Astrocyte (in vitro differentiated cells and primary cell): ENCODE data around the gene NELFB. TPM values are rescaled to one million over a fixed set of nuclear protein-coding genes. Genes with fewer than 3 reads are reported as not detected.
A peak's percentile ranks its signal among the peaks of the same experiment; 100 is the strongest.

Experiments used
- DNase-seq: peaks from one replicate; pipeline ENCODE4 v3.0.0-alpha.2; 2010; ENCODE audit warnings: low read depth
- FAIRE-seq: peaks from 2 replicates; lab custom pipeline; 2011; peaks lifted over from hg19 to GRCh38; lab: Jason Lieb, UNC
- H2AFZ ChIP-seq: 2 replicates; pipeline ENCODE4 v1.6.0; 2012; ENCODE audit warnings: low read depth, low read length, inconsistent platforms
- H3K27ac ChIP-seq: 2 replicates; pipeline ENCODE4 v1.5.1; 2011; ENCODE audit warnings: low read depth, low read length, inconsistent platforms
- H3K27me3 ChIP-seq: 2 replicates; pipeline ENCODE4 v1.6.0; 2011; ENCODE audit warnings: low read length, inconsistent platforms; ENCODE audit not compliant: insufficient read depth
- H3K36me3 ChIP-seq: 2 replicates; pipeline ENCODE4 v1.5.1; 2011; ENCODE audit warnings: low read length, inconsistent platforms; ENCODE audit not compliant: insufficient read depth
- H3K4me1 ChIP-seq: 2 replicates; pipeline ENCODE4 v1.5.1; 2011; ENCODE audit warnings: low read length, inconsistent platforms; ENCODE audit not compliant: insufficient read depth
- H3K4me2 ChIP-seq: 2 replicates; pipeline ENCODE4 v1.6.0; 2012; ENCODE audit warnings: low read length, inconsistent platforms
- H3K4me3 ChIP-seq: 2 replicates; pipeline ENCODE4 v1.5.1; 2011; ENCODE audit warnings: low read depth, mild to moderate bottlenecking, low read length, inconsistent platforms; ENCODE audit not compliant: insufficient read depth
- H3K79me2 ChIP-seq: 2 replicates; pipeline ENCODE4 v1.6.0; 2012; ENCODE audit warnings: mild to moderate bottlenecking, low read length, inconsistent platforms; ENCODE audit not compliant: insufficient read depth
- H3K9ac ChIP-seq: 2 replicates; pipeline ENCODE4 v1.6.0; 2012; ENCODE audit warnings: mild to moderate bottlenecking, low read length, inconsistent platforms
- H3K9me3 ChIP-seq: 2 replicates; pipeline ENCODE4 v1.5.1; 2012; ENCODE audit warnings: low read depth, mild to moderate bottlenecking, low read length, inconsistent platforms; ENCODE audit not compliant: insufficient read depth
- H4K20me1 ChIP-seq: 2 replicates; pipeline ENCODE4 v1.6.0; 2012; ENCODE audit warnings: low read length, inconsistent platforms; ENCODE audit not compliant: insufficient read depth
- H3K27ac Mint-ChIP-seq: one replicate; pipeline ENCODE4 v1.8.0; 2021; ENCODE audit warnings: mild to moderate bottlenecking, mixed read lengths; ENCODE audit not compliant: unreplicated experiment
- H3K27me3 Mint-ChIP-seq: one replicate; pipeline ENCODE4 v1.8.0; 2021; ENCODE audit warnings: low read depth, mixed read lengths; ENCODE audit not compliant: unreplicated experiment
- H3K36me3 Mint-ChIP-seq: one replicate; pipeline ENCODE4 v1.8.0; 2021; ENCODE audit warnings: low read depth, mixed read lengths; ENCODE audit not compliant: unreplicated experiment
- H3K4me1 Mint-ChIP-seq: one replicate; pipeline ENCODE4 v1.8.0; 2021; ENCODE audit warnings: low read depth, mixed read lengths; ENCODE audit not compliant: unreplicated experiment
- H3K4me3 Mint-ChIP-seq: one replicate; pipeline ENCODE4 v1.8.0; 2021; ENCODE audit warnings: mild to moderate bottlenecking, moderate library complexity, mixed read lengths; ENCODE audit not compliant: unreplicated experiment
- H3K9me3 Mint-ChIP-seq: one replicate; pipeline ENCODE4 v1.8.0; 2021; ENCODE audit warnings: mild to moderate bottlenecking, mixed read lengths; ENCODE audit not compliant: unreplicated experiment
- EZH2 ChIP-seq: IDR thresholded peaks from 2 replicates; pipeline ENCODE4 v1.6.1; 2012; ENCODE audit warnings: mild to moderate bottlenecking, low read length, inconsistent platforms; ENCODE audit not compliant: insufficient read depth
- total RNA-seq: library from RNA; stranded (reverse); gene quantifications from 2 replicates; pipeline ENCODE4 v1.2.1, GENCODE V29; 2021
- TF ChIP-seq, protein P1 (sequence below): IDR thresholded peaks from 2 replicates; pipeline ENCODE4 v1.5.1; 2011; ENCODE audit warnings: low read depth, mild to moderate bottlenecking, inconsistent platforms, low read length, moderate library complexity; ENCODE audit not compliant: insufficient read depth

NELFB gene
- total RNA-seq, 1 donor from 2014 or later = 48.9 TPM

DNA sequence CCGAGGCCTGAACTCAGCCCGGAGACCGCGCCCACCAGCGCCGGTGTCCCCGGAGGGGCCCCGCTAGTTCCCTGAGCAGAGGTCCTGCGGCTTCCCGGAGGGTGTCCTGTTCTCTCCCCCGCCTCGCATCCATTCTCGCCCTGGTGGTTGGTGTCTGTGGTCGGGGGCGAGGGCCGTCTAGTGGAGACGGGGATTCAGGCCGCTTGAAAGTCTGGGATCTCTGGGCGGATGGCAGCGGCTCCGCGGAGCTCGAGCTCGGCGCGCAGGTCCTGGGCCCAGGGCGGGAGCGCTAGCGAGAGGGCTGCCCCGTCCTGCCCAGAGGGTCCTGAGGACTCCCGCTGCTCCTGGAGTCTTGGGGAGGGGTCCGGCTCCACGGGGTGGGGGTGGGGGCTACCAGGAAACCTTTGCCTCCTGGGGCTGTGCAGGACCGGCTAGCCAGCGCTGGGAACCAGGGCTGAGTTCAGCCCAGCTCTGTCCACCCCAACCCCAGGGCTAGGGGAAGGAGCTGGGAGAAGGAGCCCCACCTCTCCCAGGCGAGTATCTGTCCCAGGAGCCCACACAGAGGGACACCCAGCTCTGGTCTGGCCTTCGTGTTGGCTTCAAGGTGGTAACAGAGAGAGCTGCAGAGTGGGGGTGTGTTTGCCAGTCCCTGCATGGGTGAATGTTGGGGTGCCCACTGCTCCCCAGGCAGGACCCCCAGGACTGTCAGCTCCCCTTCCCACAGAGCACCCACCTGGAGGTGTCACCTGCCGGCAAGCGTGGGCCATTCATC lies 26.4 kb downstream of the NELFB start:
- no peak for DNase-seq
- H3K27ac Mint-ChIP-seq = no peak overlapping the region
- TF ChIP-seq EZH2 = no peak
- TF ChIP-seq, protein P1, sequence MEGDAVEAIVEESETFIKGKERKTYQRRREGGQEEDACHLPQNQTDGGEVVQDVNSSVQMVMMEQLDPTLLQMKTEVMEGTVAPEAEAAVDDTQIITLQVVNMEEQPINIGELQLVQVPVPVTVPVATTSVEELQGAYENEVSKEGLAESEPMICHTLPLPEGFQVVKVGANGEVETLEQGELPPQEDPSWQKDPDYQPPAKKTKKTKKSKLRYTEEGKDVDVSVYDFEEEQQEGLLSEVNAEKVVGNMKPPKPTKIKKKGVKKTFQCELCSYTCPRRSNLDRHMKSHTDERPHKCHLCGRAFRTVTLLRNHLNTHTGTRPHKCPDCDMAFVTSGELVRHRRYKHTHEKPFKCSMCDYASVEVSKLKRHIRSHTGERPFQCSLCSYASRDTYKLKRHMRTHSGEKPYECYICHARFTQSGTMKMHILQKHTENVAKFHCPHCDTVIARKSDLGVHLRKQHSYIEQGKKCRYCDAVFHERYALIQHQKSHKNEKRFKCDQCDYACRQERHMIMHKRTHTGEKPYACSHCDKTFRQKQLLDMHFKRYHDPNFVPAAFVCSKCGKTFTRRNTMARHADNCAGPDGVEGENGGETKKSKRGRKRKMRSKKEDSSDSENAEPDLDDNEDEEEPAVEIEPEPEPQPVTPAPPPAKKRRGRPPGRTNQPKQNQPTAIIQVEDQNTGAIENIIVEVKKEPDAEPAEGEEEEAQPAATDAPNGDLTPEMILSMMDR = no peak
- no peaks in the 10 kb centered on the region for H3K27me3 ChIP-seq
- peaks cover 3% of the 10 kb centered on the region for H3K36me3 Mint-ChIP-seq
- H4K20me1 ChIP-seq = peaks cover 41% of the 10 kb centered on the region
- H3K4me2 ChIP-seq = peak overlapping the region; percentile 76
- peaks cover 2% of the 10 kb centered on the region for H3K9me3 Mint-ChIP-seq
- H3K4me1 ChIP-seq = peaks cover 28% of the 10 kb centered on the region
- H3K4me1 Mint-ChIP-seq = no peaks in the 10 kb centered on the region
- H3K36me3 ChIP-seq = no peaks in the 10 kb centered on the region
- no peaks in the 10 kb centered on the region for H3K9me3 ChIP-seq
- peaks cover 28% of the 10 kb centered on the region for H3K79me2 ChIP-seq
- peak overlapping the region; percentile 10 for H3K4me3 ChIP-seq
- no peak overlapping the region for H3K27ac ChIP-seq
- H2AFZ ChIP-seq = no peak overlapping the region
- FAIRE-seq = no peak
- H3K9ac ChIP-seq = no peak overlapping the region
- no peaks in the 10 kb centered on the region for H3K27me3 Mint-ChIP-seq
- H3K4me3 Mint-ChIP-seq = no peak overlapping the region

DNA sequence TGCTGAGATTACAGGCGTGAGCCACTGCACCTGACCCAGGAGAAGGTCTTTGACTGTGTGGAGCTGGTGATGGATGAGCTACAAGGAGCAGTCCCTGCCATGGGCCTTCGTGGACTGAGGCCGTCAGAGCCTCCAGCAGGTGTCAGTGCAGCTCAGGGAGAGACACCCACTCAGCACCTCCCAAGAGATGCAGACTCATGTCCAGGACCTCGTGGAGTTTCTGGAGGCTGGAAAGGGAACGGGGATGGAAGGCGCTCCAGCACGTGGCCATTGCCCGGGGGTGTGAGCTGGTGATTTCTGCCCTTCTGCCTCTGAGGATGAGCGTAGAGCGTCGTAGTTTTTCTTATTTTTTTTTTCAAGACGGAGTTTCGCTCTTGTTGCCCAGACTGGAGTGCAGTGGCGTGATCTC lies 31.9 kb downstream of the NELFB start:
- Mint-ChIP-seq H3K4me1 (no peaks in the 10 kb centered on the region), H3K27me3 (no peaks in the 10 kb centered on the region), H3K36me3 (peaks cover 3% of the 10 kb centered on the region), H3K4me3 (peak overlapping the region; percentile 29), H3K9me3 (peaks cover 2% of the 10 kb centered on the region), H3K27ac (no peak overlapping the region)
- no peak overlapping the region for H3K27ac ChIP-seq
- H3K79me2 ChIP-seq = no peaks in the 10 kb centered on the region
- no peaks in the 10 kb centered on the region for H3K4me1 ChIP-seq
- no peaks in the 10 kb centered on the region for H3K9me3 ChIP-seq
- H2AFZ ChIP-seq = no peak overlapping the region
- TF ChIP-seq, protein P1 = peak; percentile 50
- TF ChIP-seq EZH2 = no peak
- no peak for FAIRE-seq
- H3K9ac ChIP-seq = no peak overlapping the region
- H4K20me1 ChIP-seq = peaks cover 12% of the 10 kb centered on the region
- no peak for DNase-seq
- H3K4me3 ChIP-seq = no peak overlapping the region
- H3K36me3 ChIP-seq = no peaks in the 10 kb centered on the region
- H3K27me3 ChIP-seq = no peaks in the 10 kb centered on the region
- H3K4me2 ChIP-seq = no peak overlapping the region

- no peak for DNase-seq
- no peaks in the 10 kb centered on the region for H3K79me2 ChIP-seq
- H3K9ac ChIP-seq = no peak overlapping the region
- H3K4me1 Mint-ChIP-seq = peaks cover 4% of the 10 kb centered on the region
- H3K27me3 ChIP-seq = peaks cover 6% of the 10 kb centered on the region
- peaks cover 11% of the 10 kb centered on the region for H3K27me3 Mint-ChIP-seq
- TF ChIP-seq, protein P1 = no peak
- no peak for TF ChIP-seq EZH2
- peaks cover 4% of the 10 kb centered on the region for H3K9me3 ChIP-seq
- no peaks in the 10 kb centered on the region for H4K20me1 ChIP-seq
- H3K27ac ChIP-seq = no peak overlapping the region
- no peak overlapping the region for H3K27ac Mint-ChIP-seq
- FAIRE-seq = no peak
- no peaks in the 10 kb centered on the region for H3K36me3 ChIP-seq
- H3K36me3 Mint-ChIP-seq = no peaks in the 10 kb centered on the region
- no peak overlapping the region for H3K4me2 ChIP-seq
- H3K4me1 ChIP-seq = peaks cover 14% of the 10 kb centered on the region
- H2AFZ ChIP-seq = no peak overlapping the region
- H3K4me3 Mint-ChIP-seq = no peak overlapping the region
- H3K4me3 ChIP-seq = no peak overlapping the region
- no peaks in the 10 kb centered on the region for H3K9me3 Mint-ChIP-seq
Measured at GRCh38 chr9:137293094-137293481, 38.0 kb downstream of the NELFB start.
